LNCaP clone FGC (cell line): ENCODE data around the gene MAPRE2.

Experiments used
- DNase-seq: peaks from one replicate; pipeline ENCODE4 v3.0.0-alpha.2; 2011; ENCODE audit warnings: low read depth
- H3K4me3 ChIP-seq: 2 replicates; pipeline ENCODE4 v1.5.1; 2011; ENCODE audit warnings: mild to moderate bottlenecking, low read depth, low read length, control low read depth
- CTCF ChIP-seq: IDR thresholded peaks from 2 replicates; pipeline ENCODE4 v1.5.1; 2012; ENCODE audit warnings: mild to moderate bottlenecking; ENCODE audit not compliant: control insufficient read depth, insufficient read depth; ENCODE audit errors: extremely low read depth

The MAPRE2 gene

DNA sequence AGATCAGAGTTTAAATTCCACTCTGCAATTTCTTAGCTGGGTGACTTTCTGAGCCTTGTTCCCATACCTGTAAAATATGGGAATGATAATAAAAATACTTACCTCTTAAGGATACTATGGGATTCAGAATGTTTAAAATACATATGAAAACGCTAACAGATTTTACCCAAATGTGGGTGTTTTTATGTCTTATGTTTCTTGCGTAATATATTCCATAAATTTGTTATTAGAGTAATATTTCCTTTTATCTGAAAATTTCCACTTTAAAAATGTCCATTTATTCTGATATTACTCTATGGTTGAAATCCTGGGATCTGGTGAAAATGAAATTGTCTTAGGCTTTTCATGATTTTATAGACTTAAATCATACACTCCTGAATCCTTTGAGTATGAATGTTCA lies 45.5 kb downstream of the MAPRE2 start:
- no peak overlapping the region for H3K4me3 ChIP-seq
- TF ChIP-seq CTCF: no peak
- DNase-seq: no peak

GRCh38 chr18:35087726-35088125 lies 46.5 kb downstream of the MAPRE2 start:
- H3K4me3 ChIP-seq: no peak overlapping the region
- no peak for DNase-seq
- no peak for TF ChIP-seq CTCF

DNA sequence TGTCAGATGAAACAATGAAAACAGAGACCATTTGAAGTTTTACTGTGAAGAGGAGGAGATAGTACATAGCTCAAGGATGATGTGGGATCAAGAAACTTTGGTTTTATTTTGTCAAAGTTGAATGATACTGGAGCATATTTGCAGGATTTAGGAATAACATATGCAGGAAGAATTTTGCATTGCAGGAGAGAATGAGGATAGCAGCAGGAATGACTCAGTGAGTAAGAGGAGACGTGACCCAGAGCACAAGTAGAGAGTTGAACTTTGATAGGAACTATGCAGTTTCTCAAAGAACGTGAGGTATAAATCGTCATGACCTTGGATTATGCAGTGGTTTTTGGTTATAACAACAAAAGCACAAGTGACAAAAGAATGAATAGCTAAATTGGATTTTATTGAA lies 47.7 kb downstream of the MAPRE2 start:
- no peak for DNase-seq
- no peak overlapping the region for H3K4me3 ChIP-seq
- TF ChIP-seq CTCF: no peak

GRCh38 chr18:35089382-35089781 lies 48.2 kb downstream of the MAPRE2 start:
- H3K4me3 ChIP-seq: no peak overlapping the region
- TF ChIP-seq CTCF: no peak
- DNase-seq: no peak

DNA sequence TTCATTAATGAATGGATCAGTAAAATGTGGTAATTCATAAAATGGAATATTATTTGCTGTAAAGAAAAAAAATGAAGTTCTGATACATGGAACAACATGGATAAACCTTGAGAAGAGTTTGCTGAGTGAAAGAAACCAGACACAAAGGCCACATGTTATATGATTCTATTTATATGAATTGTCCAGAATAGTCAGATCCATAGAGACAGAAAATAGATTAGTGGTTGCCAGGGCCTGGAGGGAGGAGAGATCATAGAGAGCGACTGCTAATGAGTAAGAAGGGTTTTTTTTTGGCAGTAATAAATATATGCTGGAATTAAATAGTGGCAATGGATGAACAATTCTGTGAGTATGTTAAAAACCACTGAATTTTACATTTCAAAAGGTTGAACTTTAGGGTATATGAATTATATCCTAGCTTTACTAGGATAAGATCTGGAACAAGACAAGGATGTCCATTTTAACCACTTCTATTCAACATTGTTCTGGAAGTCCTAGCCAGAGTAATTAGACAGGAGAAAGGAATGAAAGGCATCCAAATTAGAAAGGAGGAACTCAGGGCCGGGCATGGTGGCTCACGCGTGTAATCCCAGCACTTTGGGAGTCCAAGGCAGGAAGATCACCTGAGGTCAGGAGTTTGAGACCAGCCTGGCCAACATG lies 48.8 kb downstream of the MAPRE2 start:
- DNase-seq: no peak
- no peak overlapping the region for H3K4me3 ChIP-seq
- no peak for TF ChIP-seq CTCF

DNA sequence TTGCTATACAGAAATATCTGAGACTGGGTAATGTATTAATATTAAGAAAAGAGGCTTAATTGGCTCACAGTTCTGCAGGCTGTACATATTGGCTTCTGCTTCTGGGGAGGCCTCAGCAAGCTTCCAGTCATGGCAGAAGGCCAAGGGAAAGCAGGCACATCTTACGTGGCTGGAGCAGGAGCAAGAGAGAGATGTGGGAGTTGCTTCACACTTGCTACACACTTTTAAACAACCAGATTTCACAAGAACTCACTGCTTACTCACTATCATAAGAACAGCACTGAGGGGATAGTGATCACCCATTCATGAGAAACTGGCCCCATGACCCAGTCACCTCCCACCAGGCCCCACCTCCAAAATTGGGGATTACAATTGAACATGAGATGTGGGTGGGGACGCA lies 50.6 kb downstream of the MAPRE2 start:
- no peak for DNase-seq
- no peak for TF ChIP-seq CTCF
- H3K4me3 ChIP-seq: no peak overlapping the region

DNA sequence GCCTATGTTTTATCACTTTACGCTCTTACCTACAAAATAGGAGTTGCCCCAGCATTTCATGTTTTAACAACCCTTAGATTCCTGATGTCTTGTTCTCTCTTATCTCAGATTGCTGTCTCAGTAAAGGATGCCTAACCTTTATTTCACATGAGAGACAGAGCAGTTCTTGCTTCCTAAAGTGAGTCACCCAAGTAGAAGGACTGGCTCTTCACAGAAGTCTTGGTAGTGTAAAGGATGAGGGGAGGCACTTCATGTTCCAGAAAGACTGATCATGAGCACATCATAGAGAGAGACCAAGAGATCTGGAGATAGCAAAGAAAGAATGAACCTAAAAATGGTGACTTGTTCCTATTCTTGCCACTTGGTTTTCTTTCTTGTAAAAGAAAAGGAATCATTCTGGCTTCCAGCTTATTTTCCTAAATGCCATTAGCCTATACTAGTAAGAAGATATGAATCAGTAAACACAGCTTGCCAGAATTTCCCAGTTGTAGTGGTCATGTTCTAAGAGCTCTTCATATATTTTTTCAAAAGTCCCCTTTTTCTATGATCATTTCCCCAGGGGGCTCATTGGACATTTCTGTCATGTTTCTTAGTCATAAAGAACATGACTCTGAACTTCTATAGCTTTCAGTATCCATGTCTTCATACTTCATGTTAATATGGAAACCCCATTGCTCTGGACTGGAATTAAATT lies 54.9 kb downstream of the MAPRE2 start:
- no peak for DNase-seq
- TF ChIP-seq CTCF: no peak
- H3K4me3 ChIP-seq: no peak overlapping the region
